Bronchial epithelial cell (primary cell): Measurements from ENCODE around the gene UBE2I. TPM values are rescaled to one million over a fixed set of nuclear protein-coding genes. Genes with fewer than 3 reads are reported as not detected.

Experiments
- DNase-seq: peaks from one replicate; pipeline ENCODE4 v3.0.0-alpha.2; 2010; ENCODE audit warnings: low read depth
- FAIRE-seq: peaks from 2 replicates; lab custom pipeline; 2011; peaks lifted over from hg19 to GRCh38; lab: Jason Lieb, UNC
- H3K27me3 ChIP-seq: 2 replicates; pipeline ENCODE4 v1.5.1; 2011; ENCODE audit warnings: low read length; ENCODE audit not compliant: control insufficient read depth, insufficient read depth
- H3K36me3 ChIP-seq: 2 replicates; pipeline ENCODE4 v1.5.1; 2011; ENCODE audit warnings: low read length; ENCODE audit not compliant: control insufficient read depth, insufficient read depth
- H3K4me3 ChIP-seq: 2 replicates; pipeline ENCODE4 v1.5.1; 2011; ENCODE audit warnings: mild to moderate bottlenecking, low read depth, low read length, control low read depth
- CTCF ChIP-seq: IDR thresholded peaks from 2 replicates; pipeline ENCODE4 v1.5.1; 2011; ENCODE audit warnings: mild to moderate bottlenecking, moderate library complexity, low read length, control low read depth, inconsistent platforms; ENCODE audit not compliant: insufficient read depth, severe bottlenecking
- total RNA-seq: library from RNA; depleted of rRNA; stranded (reverse); fragments of >200 nt; gene quantifications from 2 replicates; pipeline ENCODE4 v1.2.1, GENCODE V29; 2014

The UBE2I gene
- total RNA-seq, 1 donor from 2014 or later, result 49.8 TPM

- TF ChIP-seq CTCF, result no peak
- Histone ChIP-seq H3K36me3 (peaks cover 37% of the 10 kb centered on the region), H3K4me3 (no peak overlapping the region), H3K27me3 (no peaks in the 10 kb centered on the region)
- DNase-seq (no peak), FAIRE-seq (no peak)
Measured at GRCh38 chr16:1322407-1322806, 13.0 kb downstream of the UBE2I start.

- FAIRE-seq, result no peak
- DNase-seq, result no peak
- TF ChIP-seq CTCF, result no peak
- no peak overlapping the region for H3K4me3 ChIP-seq
- H3K27me3 ChIP-seq, result no peaks in the 10 kb centered on the region
- H3K36me3 ChIP-seq, result peaks cover 31% of the 10 kb centered on the region
Measured at GRCh38 chr16:1323296-1324239, 14.1 kb downstream of the UBE2I start.

GRCh38 chr16:1324286-1324826, 14.9 kb downstream of the UBE2I start:
- DNase-seq (no peak), FAIRE-seq (no peak)
- no peak overlapping the region for H3K4me3 ChIP-seq
- no peak for TF ChIP-seq CTCF
- H3K36me3 ChIP-seq, result peaks cover 24% of the 10 kb centered on the region
- H3K27me3 ChIP-seq, result no peaks in the 10 kb centered on the region

GRCh38 chr16:1325261-1325660, 15.8 kb downstream of the UBE2I start:
- TF ChIP-seq CTCF, result no peak
- FAIRE-seq (no peak), DNase-seq (no peak)
- Histone ChIP-seq H3K36me3 (peaks cover 17% of the 10 kb centered on the region), H3K27me3 (no peaks in the 10 kb centered on the region), H3K4me3 (no peak overlapping the region)

- DNase-seq (no peak), FAIRE-seq (no peak)
Measured at GRCh38 chr16:1325673-1326371, 16.4 kb downstream of the UBE2I start.

More at GRCh38 chr16:1325673-1326371, 16.4 kb downstream of the UBE2I start:
- H3K36me3 ChIP-seq, result peaks cover 12% of the 10 kb centered on the region
- no peak overlapping the region for H3K4me3 ChIP-seq
- H3K27me3 ChIP-seq, result no peaks in the 10 kb centered on the region
- TF ChIP-seq CTCF, result no peak
